NCI-H2081 treated with DMSO at 0.1 percent for 48 hours (cell line): ENCODE data around the gene TP73.

Source experiments
- DNase-seq: peaks from one replicate; lab custom pipeline; 2025; lab: John Stamatoyannopoulos, UW

TP73 gene

GRCh38 chr1:3767328-3767925, 115.1 kb downstream of the TP73 start:
- DNase-seq: no peak

GRCh38 chr1:3768811-3769390, 116.6 kb downstream of the TP73 start:
- DNase-seq: no peak

- no peak for DNase-seq
Observed at GRCh38 chr1:3770047-3770765, 117.9 kb downstream of the TP73 start.

- no peak for DNase-seq
Observed at GRCh38 chr1:3771108-3772026, 119.1 kb downstream of the TP73 start.

- no peak for DNase-seq
Observed at GRCh38 chr1:3772027-3772714, 119.9 kb downstream of the TP73 start.

- no peak for DNase-seq
Observed at GRCh38 chr1:3772715-3773571, 120.6 kb downstream of the TP73 start, which contains the start of gene SMIM1. Gene SMIM1 (plus strand): TSS chr1:3772749. CDS start chr1:3775374, 2,625 bp downstream.

GRCh38 chr1:3773572-3774275, 121.4 kb downstream of the TP73 start:
- no peak for DNase-seq

DNA sequence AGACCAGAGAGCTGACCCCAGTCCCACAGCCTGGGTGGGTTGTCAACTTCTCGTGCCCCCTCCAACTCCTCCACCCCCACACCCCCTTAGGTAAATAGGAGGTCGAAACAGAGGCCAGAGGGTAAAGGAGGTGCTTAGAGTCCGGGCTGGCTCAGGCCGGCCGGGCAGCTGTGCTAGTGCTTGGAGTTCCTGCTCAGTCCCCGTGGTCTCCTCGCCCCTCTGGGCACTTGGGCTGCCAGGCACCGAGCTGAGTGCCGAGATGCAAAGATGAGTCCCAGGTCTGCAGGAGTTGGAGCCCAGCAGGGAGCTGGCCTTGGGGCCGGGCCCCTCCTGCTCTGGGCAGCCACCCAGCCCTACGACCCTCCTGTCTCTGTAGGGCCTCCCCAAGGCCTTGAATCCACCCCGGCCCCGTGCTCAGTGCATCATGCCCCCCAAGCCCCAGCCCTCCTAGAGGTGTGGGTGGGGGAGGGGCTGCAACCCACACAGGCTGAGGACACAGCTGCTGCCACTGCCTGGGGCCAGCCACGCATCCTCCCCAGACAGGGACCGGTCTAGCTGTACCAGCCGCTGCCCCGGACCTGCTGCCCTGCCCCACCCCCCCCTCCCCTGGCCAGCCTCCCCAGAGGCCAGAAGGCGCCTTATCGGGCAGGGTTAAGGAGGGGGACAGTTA, 122.1 kb downstream of the TP73 start:
- no peak for DNase-seq

- no peak for DNase-seq
Observed at GRCh38 chr1:3774946-3775489, 122.7 kb downstream of the TP73 start.

- peak; percentile 2 for DNase-seq
Observed at GRCh38 chr1:3775490-3776230, 123.3 kb downstream of the TP73 start.

DNA sequence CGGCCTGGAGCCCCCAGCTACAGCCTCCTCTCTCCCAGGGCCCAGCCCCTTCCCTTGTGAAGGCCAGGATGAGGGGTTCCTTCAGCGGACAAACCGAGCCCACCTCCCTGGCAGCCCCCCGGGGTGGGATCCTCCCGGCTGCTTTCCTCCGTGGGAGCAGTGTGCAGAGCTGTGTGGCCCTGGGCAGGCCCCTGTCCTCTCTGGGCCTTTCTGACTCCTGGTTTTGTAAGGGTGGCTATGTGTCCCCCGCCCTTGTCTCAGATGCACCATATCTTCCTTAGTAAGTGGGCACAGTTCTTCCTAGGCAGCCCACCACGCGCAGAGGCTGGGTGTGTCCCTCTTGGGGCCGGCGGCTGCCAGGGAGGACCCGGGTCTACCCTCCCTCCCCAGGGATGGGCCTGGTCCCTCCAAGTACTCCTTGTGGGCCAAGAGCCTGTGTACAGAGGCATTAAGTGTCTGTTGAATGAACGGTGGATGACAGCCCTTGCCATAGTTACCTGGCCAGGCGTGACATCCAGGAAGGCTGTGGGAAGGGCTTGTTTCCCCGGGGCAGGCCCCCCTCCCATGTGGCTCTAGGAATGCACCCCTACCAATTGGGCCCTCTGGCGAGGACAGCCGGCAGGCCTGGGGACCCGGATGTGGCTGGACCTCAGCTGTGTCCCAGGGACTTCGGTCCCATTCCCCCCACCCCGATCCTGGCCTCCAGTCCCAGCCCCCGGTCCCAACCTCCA, 124.1 kb downstream of the TP73 start:
- DNase-seq: no peak

GRCh38 chr1:3777078-3777547, 124.8 kb downstream of the TP73 start:
- DNase-seq: no peak

DNA sequence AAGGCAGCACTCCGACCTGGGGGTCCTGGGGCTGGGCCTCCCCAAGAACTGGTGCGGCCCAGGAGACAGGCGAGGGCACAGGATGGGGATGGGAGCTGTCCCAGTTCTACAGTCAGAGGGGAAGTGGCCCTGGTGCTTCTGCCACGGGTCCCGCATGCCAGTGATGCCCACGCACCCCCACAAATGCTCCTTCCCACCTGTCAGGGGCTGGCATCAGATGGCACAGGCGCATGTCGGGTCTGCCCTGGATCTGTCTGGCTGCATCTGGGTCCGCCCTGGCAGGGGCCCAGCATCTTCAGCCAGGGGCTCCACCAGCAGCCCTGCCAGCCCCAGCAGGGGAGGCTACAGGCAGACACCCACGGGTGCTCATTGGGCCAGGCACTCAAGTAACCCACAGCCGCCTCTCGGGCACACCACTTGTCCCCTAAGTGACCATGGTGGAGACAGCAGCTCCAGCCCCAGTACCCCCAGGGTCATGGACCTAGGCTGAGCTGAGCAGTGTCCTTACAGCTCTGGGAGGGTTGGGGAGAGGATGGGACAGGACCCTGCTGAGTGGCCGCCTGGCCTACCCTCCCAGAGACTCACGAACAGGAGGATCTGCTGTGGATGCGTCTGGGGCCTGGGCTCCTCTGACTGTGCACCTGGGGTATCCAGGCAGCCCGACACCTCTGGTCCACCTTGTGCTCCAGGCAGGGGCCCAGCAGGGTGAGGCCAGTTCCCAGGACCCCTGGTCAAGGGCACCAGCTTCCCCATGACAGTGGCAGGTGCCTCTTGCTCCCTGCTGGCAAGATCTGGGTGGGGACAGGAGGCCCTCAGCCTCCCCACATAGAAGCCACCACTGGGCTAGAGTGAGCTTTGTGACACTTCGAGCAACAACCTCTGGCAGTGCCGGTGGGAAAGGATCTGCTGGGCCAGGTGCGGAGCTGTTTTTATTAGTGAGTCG, 125.6 kb downstream of the TP73 start:
- DNase-seq: no peak

DNA sequence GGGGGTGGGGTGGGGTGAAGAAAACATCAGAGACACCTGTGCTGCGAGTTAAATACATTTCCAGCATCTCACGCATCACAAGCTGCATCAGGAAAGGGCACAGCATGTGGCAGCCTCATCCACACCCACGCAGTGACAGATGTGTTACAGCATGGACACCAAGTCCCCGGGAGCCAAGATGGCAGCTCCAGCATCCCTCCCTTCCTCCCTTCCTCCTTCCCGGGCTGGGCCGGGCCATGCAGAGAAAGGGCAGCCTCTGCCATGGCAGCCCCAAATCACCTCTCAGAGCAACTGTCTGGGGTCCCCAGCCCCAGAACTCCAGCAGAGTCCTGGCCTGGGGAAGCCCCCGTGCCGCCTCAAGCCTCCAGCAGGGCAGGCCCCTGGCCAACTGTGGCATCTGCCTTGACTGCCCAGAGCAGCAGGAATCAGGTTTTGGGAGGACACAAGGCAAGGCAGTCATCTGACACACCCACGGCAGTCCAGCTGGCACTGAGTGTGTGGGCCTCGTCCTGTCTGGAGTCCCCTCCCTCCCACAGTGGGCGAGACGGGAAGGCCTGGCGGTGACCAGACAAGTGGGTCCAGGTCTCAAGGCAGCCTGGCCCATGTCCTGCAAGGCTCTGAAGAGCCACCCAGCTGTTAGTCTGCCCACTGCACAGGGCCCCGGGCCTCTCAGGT, 126.4 kb downstream of the TP73 start:
- no peak for DNase-seq

DNA sequence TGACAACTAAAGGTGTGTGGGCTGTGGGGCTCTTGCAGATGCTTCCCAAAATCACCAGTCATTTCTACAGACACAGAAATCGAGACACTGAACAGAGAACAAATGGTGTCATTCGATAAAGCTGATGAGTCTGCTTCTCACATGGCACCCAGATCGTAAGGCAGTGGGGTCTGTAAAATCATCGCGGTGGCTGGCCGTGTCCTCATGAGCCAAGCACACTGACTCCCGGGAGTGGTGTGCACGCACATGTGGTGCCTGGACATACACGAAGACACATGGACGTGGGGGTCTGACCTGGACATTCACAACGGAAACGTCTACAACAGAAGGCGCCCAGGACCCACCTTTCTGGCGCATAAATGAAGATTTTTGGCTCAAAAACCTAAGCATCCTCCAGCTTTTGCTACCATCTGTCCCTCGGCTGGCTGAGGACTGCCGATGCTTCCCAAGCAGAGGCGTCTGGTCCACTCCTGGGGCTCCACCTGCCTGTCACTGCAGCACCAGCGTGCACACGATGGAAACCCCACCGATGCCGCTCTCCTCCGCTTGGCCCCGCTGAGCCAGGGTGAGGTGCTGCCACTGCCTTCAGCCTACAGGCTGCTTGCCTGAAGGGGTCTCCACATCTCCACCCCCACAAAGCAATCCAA, 127.1 kb downstream of the TP73 start:
- DNase-seq: no peak
